Uterus (tissue), 4 donors: Measurements from ENCODE around the gene KDELR3. TPM values are rescaled to one million over a fixed set of nuclear protein-coding genes. Genes with fewer than 3 reads are reported as not detected.

Source experiments
- DNase-seq, 2 donors: peaks; one replicate each; pipeline ENCODE4 v3.0.0-alpha.2; 2019 to 2020
- H3K27ac ChIP-seq, 2 donors: fragments of 200-600 bp; sonication (generic); 1 replicate in 1 of 2; 2 replicates in 1 of 2; pipeline ENCODE4 v1.5.1; 2016 to 2018
- H3K27me3 ChIP-seq, 2 donors: fragments of 200-600 bp; sonication (generic); one replicate each; pipeline ENCODE4 v1.5.1; 2018 to 2019; ENCODE audit warnings: control low read depth in 1 of 2
- H3K36me3 ChIP-seq, 2 donors: fragments of 200-600 bp; sonication (generic); one replicate each; pipeline ENCODE4 v1.5.1; 2019; ENCODE audit warnings: control low read depth in 1 of 2
- H3K4me1 ChIP-seq, 2 donors: fragments of 200-600 bp; sonication (generic); one replicate each; pipeline ENCODE4 v1.5.1; 2018 to 2019; ENCODE audit warnings: control low read depth in 1 of 2
- H3K4me3 ChIP-seq, 2 donors: fragments of 200-600 bp; sonication (generic); 1 replicate in 1 of 2; 2 replicates in 1 of 2; pipeline ENCODE4 v1.5.1; 2018 to 2019; ENCODE audit warnings: mild to moderate bottlenecking in 1 of 2
- H3K9me3 ChIP-seq, 2 donors: fragments of 200-600 bp; sonication (generic); one replicate each; pipeline ENCODE4 v1.5.1; 2019; ENCODE audit warnings: control low read depth in 1 of 2
- POLR2A ChIP-seq, 2 donors: fragments of 450-650 bp; IDR thresholded peaks; one replicate each; pipeline ENCODE4 v1.6.1; 2016; ENCODE audit warnings: antibody characterized with exemption in 2 of 2, mild to moderate bottlenecking in 1 of 2, moderate library complexity in 1 of 2
- intact Hi-C: fragments of 100-400 bp; cut with DNase I; formaldehyde crosslinking; loops from one replicate; pipeline ENCODE4 v1.15.1; 2023; ENCODE audit warnings: low total_unique reads
- total RNA-seq, 4 donors: library from RNA; depleted of rRNA in 3 of 4; stranded (reverse); fragments of >200 nt in 3 of 4; gene quantifications; one replicate each; pipeline versions ENCODE4 v1.1.0 to v1.2.4, GENCODE V29; 2014 to 2023
- TF ChIP-seq, protein P1 (sequence below), 4 experiments: fragments of 200-600 bp in 2 of 4; fragments of 450-650 bp in 2 of 4; sonication (generic) in 2 of 4; IDR thresholded peaks; one replicate each; pipeline ENCODE4 v1.5.1; 2016 to 2019; ENCODE audit warnings: antibody characterized with exemption in 4 of 4, mild to moderate bottlenecking in 2 of 4, moderate library complexity in 1 of 4
- donor health status: DM: yes; HTN: yes; CAD: no.

KDELR3 gene
- total RNA-seq, 4 donors from 2014 or later = 0.77 to 43.1 (median 4.7) TPM; not detected in 1

DNA sequence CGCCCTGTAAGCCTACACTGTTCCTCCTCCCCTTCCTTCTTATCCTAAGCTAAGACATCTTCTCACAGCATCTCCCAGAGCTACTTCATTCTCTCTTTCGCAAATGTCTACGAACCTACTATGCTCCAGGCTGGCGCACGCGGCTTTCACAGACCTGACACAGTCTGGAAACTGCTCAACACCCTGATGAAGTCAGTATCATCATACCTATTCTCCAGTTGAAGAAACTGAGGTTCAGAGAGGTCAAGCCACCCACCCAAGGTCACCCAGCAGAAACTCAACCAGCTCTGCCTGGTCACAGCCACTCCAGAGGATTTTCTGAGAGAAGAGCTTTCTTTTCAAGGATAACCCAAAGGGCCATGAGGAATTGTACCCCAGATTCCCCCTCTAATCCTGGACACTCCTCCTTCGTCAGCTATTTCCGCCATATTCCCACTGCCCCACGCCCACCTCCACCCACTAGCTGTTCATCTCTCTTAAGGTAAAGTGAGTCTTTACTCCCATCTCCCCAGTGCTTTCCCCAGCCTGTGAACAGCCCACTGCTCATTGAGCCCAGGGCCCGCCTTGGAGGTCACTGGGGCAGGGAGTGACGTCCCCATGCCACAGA is 14.7 kb upstream of the KDELR3 start:
- Histone ChIP-seq H3K36me3 (no peaks in the 10 kb centered on the region), H3K4me3 (no peak overlapping the region), H3K27me3 (peaks cover 7 to 13% of the 10 kb centered on the region in 2 donors), H3K27ac (no peak overlapping the region), H3K4me1 (peaks cover 0 to 16% of the 10 kb centered on the region in 2 donors), H3K9me3 (no peaks in the 10 kb centered on the region)
- intact Hi-C loops = no loop called here
- TF ChIP-seq POLR2A (IDR thresholded peaks at IDR 0.05) = no peak
- TF ChIP-seq, protein P1, sequence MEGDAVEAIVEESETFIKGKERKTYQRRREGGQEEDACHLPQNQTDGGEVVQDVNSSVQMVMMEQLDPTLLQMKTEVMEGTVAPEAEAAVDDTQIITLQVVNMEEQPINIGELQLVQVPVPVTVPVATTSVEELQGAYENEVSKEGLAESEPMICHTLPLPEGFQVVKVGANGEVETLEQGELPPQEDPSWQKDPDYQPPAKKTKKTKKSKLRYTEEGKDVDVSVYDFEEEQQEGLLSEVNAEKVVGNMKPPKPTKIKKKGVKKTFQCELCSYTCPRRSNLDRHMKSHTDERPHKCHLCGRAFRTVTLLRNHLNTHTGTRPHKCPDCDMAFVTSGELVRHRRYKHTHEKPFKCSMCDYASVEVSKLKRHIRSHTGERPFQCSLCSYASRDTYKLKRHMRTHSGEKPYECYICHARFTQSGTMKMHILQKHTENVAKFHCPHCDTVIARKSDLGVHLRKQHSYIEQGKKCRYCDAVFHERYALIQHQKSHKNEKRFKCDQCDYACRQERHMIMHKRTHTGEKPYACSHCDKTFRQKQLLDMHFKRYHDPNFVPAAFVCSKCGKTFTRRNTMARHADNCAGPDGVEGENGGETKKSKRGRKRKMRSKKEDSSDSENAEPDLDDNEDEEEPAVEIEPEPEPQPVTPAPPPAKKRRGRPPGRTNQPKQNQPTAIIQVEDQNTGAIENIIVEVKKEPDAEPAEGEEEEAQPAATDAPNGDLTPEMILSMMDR (IDR thresholded peaks at IDR 0.05) = no peak
- no peak for DNase-seq

DNA sequence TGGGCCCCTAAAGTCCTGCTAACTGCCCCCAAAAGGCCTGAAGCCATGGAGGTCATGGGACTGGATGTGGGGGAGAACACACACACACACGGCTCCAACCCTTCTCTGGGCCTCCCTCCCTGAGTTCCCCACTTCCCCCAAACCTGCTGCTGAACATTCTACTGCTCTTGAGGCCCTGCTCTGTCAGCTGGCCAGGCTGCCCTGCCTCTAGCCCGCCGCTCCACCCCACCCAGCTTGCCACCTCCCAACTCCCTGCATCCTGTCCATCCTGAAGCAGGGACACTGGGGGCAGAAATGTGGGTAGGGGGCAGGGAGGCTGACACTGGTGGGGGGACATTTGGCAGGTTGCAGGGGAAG is 13.9 kb upstream of the KDELR3 start:
- peaks cover 7 to 13% of the 10 kb centered on the region in 2 donors for H3K27me3 ChIP-seq
- no peaks in the 10 kb centered on the region for H3K9me3 ChIP-seq
- no peak for DNase-seq
- H3K27ac ChIP-seq = no peak overlapping the region
- H3K36me3 ChIP-seq = no peaks in the 10 kb centered on the region
- H3K4me1 ChIP-seq = peaks cover 0 to 16% of the 10 kb centered on the region in 2 donors
- H3K4me3 ChIP-seq = no peak overlapping the region
- TF ChIP-seq, protein P1 (IDR thresholded peaks at IDR 0.05) = no peak
- no peak for TF ChIP-seq POLR2A (IDR thresholded peaks at IDR 0.05)
- intact Hi-C loops = no loop called here

DNA sequence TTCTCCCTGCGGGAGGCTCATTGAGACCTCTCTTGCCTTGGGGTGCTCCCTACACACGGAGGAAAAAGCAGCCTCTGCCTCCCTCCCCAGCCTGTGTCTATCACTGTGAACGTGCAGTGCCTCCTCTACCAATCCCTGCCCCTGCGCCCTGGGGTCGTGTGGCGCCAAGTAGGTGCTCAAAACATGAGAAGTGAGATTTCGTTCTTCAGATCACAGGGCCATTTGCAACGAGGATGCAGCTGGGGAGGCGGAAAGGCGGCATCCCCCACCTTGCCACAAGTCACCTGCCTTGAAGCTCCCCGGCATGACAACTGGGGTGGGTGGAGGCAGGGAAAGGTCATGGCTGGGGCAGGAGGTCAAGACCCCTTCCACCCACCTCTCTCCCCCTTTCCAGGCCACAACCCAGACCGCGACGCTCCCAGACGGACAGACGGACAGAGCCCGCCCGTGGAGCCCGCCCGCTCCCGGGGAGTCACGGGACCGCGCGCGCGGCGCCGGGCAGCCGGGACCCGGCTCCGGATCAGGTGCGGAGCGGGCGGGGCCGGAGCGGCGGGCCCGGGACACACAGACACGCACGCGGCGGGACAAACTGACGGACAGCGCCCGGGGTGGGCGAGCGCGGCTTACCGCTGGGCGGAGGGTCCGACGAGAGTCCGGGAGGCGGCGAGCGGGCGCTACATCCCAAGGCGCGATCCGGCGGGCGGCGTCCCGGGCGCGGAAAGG is 13.4 kb upstream of the KDELR3 start:
- H3K4me1 ChIP-seq = peaks cover 0 to 16% of the 10 kb centered on the region in 2 donors
- peak overlapping the region in 1 of 2 donors; percentile 21 for H3K4me3 ChIP-seq
- TF ChIP-seq, protein P1 (IDR thresholded peaks at IDR 0.05) = no peak
- no peak for TF ChIP-seq POLR2A (IDR thresholded peaks at IDR 0.05)
- H3K27ac ChIP-seq = no peak overlapping the region
- intact Hi-C loops = no loop called here
- H3K9me3 ChIP-seq = no peaks in the 10 kb centered on the region
- peaks cover 7 to 13% of the 10 kb centered on the region in 2 donors for H3K27me3 ChIP-seq
- no peak for DNase-seq
- no peaks in the 10 kb centered on the region for H3K36me3 ChIP-seq

DNA sequence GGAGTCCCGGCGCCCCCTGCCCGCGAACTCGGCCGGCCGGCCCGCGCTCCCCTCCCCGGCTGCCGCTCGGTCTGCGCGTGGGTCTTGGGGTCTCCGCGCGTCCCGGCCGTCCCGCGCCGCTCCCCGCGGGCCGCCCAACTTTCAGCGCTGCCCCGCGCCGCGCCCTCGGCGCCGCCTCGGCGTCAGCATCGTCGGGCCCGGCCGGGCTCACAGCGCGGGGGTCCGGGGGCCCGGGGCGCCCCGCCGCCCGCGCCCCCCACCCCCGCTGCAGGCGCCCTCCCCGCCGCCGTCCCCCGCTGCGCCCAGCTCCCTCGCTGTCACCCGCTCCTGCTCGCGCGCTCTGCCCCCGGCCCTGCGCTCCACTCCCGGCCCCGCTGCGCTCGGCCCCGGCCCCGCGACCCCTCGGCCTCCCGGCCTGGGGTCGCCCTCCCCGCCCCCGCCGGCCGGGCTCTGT is 12.8 kb upstream of the KDELR3 start, which contains the start of gene KCNJ4:
Gene KCNJ4, minus strand, starts transcription at position 124 of the 454 bp plus-strand sequence. CDS start 27,067 bp downstream, outside the sequence.
- DNase-seq = no peak
- Histone ChIP-seq H3K9me3 (no peaks in the 10 kb centered on the region), H3K27ac (no peak within 1 kb of the TSS), H3K4me3 (peak within 1 kb of the TSS in 1 of 2 donors; percentile 21), H3K4me1 (peaks cover 0 to 16% of the 10 kb centered on the region in 2 donors), H3K36me3 (no peaks in the 10 kb centered on the region), H3K27me3 (peaks cover 7 to 13% of the 10 kb centered on the region in 2 donors)
- no peak for TF ChIP-seq POLR2A (IDR thresholded peaks at IDR 0.05)
- TF ChIP-seq, protein P1 (IDR thresholded peaks at IDR 0.05) = no peak
- intact Hi-C loops = no loop called here
